C4-2B (cell line): ENCODE data around the gene PLSCR2.

Source experiments
- ZFX ChIP-seq: fragments of 450-650 bp; IDR thresholded peaks from 2 replicates; pipeline ENCODE4 v1.6.1; 2017
- TF ChIP-seq, protein P1 (sequence below): fragments of 450-650 bp; conservative IDR thresholded peaks from 2 replicates; pipeline ENCODE4 v1.5.1; 2017; ENCODE audit warnings: mild to moderate bottlenecking

GRCh38 chr3:146425341-146425740 is 44.0 kb downstream of the PLSCR2 start:
- TF ChIP-seq, protein P1, sequence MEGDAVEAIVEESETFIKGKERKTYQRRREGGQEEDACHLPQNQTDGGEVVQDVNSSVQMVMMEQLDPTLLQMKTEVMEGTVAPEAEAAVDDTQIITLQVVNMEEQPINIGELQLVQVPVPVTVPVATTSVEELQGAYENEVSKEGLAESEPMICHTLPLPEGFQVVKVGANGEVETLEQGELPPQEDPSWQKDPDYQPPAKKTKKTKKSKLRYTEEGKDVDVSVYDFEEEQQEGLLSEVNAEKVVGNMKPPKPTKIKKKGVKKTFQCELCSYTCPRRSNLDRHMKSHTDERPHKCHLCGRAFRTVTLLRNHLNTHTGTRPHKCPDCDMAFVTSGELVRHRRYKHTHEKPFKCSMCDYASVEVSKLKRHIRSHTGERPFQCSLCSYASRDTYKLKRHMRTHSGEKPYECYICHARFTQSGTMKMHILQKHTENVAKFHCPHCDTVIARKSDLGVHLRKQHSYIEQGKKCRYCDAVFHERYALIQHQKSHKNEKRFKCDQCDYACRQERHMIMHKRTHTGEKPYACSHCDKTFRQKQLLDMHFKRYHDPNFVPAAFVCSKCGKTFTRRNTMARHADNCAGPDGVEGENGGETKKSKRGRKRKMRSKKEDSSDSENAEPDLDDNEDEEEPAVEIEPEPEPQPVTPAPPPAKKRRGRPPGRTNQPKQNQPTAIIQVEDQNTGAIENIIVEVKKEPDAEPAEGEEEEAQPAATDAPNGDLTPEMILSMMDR: no peak
- TF ChIP-seq ZFX: no peak
